NCI-H460 (cell line): ENCODE measurements around the gene COX6A2. TPM values are rescaled to one million over a fixed set of nuclear protein-coding genes. Genes with fewer than 3 reads are reported as not detected.

Experiments
- DNase-seq: peaks from one replicate; pipeline ENCODE4 v3.0.0-alpha.2; 2016; ENCODE audit warnings: low read depth; ENCODE audit errors: extremely low read depth
- total RNA-seq: library from RNA; depleted of rRNA; stranded (reverse); fragments of >200 nt; shearing (Covaris generic); gene quantifications from 2 replicates; pipeline ENCODE4 v1.2.3, GENCODE V29; 2014; rRNA removed

Gene COX6A2
- total RNA-seq, 1 experiment from 2014 or later: not detected

DNA sequence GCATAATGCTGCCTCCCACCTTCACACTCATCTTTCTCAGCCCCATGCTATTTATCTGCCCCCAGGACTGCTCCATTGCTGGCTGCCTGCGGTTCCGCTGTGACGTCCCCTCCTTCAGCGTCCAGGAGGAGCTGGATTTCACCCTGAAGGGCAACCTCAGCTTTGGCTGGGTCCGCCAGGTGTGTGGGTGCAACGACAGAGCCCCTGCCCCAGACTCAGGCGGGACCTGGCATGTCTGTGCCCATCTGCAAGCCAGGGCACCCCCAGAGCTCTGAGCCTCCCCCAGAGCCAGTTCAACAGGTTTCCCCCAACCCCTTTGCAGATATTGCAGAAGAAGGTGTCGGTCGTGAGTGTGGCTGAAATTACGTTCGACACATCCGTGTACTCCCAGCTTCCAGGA lies 48.0 kb downstream of the COX6A2 start:
- DNase-seq: no peak

Other genes with a start within 250 kb of the COX6A2 start
- gene FUS, start 248.2 kb downstream of the COX6A2 start, total RNA-seq: 27.3 and 49.7 TPM in 2 replicates
- gene PYCARD, start 225.6 kb downstream of the COX6A2 start, total RNA-seq: not detected in 2 replicates
- gene TRIM72, start 214.2 kb downstream of the COX6A2 start, total RNA-seq: under 0.01 TPM in 1 of 2 replicates, not detected in the other
- not detected in 2 replicates for gene PYDC1, start 211.2 kb downstream of the COX6A2 start, total RNA-seq
- gene ITGAM, start 168.4 kb downstream of the COX6A2 start, total RNA-seq: not detected in 2 replicates
- gene ITGAX, start 73.2 kb downstream of the COX6A2 start, total RNA-seq: not detected in 2 replicates
- not detected in 2 replicates for gene ITGAD, start 35.0 kb downstream of the COX6A2 start, total RNA-seq
- gene ZNF843, start 14.4 kb upstream of the COX6A2 start, total RNA-seq: 0.05 and 0.14 TPM in 2 replicates
- 8.2 and 12.2 TPM in 2 replicates for gene ARMC5, start 31.1 kb upstream of the COX6A2 start, total RNA-seq
- gene TGFB1I1, start 43.8 kb upstream of the COX6A2 start, total RNA-seq: 8.0 and 8.6 TPM in 2 replicates
- gene SLC5A2, start 54.8 kb upstream of the COX6A2 start, total RNA-seq: not detected in 2 replicates
- 62.6 and 65.3 TPM in 2 replicates for gene RUSF1, start 80.0 kb upstream of the COX6A2 start, total RNA-seq
- gene AHSP, start 99.5 kb upstream of the COX6A2 start, total RNA-seq: not detected in 2 replicates